ENCODE data around the gene APBA2.

- no peak for TF ChIP-seq POLR2AphosphoS5 (IDR thresholded peaks at IDR 0.05)
- TF ChIP-seq POLR2A (IDR thresholded peaks at IDR 0.05), result no peak
- no peak for TF ChIP-seq CTCF (IDR thresholded peaks at IDR 0.05)
These were observed 9.8 kb downstream of the APBA2 start for GRCh38 chr15:28895566-28895965.
